ENCODE data around the gene TAC4. TPM values are rescaled to one million over a fixed set of nuclear protein-coding genes. Genes with fewer than 3 reads are reported as not detected.

TAC4 gene
- total RNA-seq, 1 experiment from 2014 or later, result not detected

- Mint-ChIP-seq H3K27me3 (ENCODE audit: low read depth) (peaks cover 42% of the 10 kb centered on the region), H3K9me3 (no peaks in the 10 kb centered on the region), H3K4me3 (no peak overlapping the region), H3K4me1 (peaks cover 20 to 37% of the 10 kb centered on the region in 2 experiments), H3K36me3 (ENCODE audit: insufficient read depth in 1 of 3, low read depth in 3 of 3) (no peaks in the 10 kb centered on the region), H3K27ac (no peak overlapping the region)
- TF ChIP-seq CTCF (conservative IDR thresholded peaks at IDR 0.05), result no peak
- Histone ChIP-seq H4K8ac (replicated peaks; ENCODE audit: insufficient read length, low read depth, low read length) (no peak overlapping the region), H3K56ac (ENCODE audit: insufficient read length, low read depth, low read length) (no peak overlapping the region), H3K14ac (ENCODE audit: insufficient read depth, low read length) (no peak overlapping the region), H3K79me1 (ENCODE audit: insufficient read depth, low read depth, low read length, poor library complexity, severe bottlenecking) (no peaks in the 10 kb centered on the region), H3K9me3 (ENCODE audit: control insufficient read depth, low read depth, low read length) (no peaks in the 10 kb centered on the region), H3T11ph (ENCODE audit: low read length) (no peak overlapping the region), H3K9ac (ENCODE audit: extremely low read depth, insufficient read length, low read length) (no peak overlapping the region), H2BK120ac (ENCODE audit: low read depth, low read length, poor library complexity, severe bottlenecking) (no peak overlapping the region), H2BK12ac (ENCODE audit: insufficient read length, low read depth, low read length) (no peak overlapping the region), H3K23me2 (ENCODE audit: insufficient read length, low read depth, low read length, poor library complexity, severe bottlenecking) (no peaks in the 10 kb centered on the region), H2AFZ (ENCODE audit: low read length) (no peak overlapping the region), H2BK15ac (ENCODE audit: low read depth, low read length) (no peak overlapping the region), H3K79me2 (ENCODE audit: insufficient read depth, low read length) (no peaks in the 10 kb centered on the region), H2BK20ac (ENCODE audit: low read depth, low read length, poor library complexity, severe bottlenecking) (no peak overlapping the region), H3K4ac (ENCODE audit: low read depth, low read length) (no peak overlapping the region), H4K91ac (ENCODE audit: insufficient read length, low read depth, low read length) (no peak overlapping the region), H4K5ac (ENCODE audit: insufficient read length, low read depth, low read length) (no peak overlapping the region), H3K23ac (ENCODE audit: insufficient read length, low read depth, low read length) (no peak overlapping the region), H3K18ac (ENCODE audit: insufficient read length, low read depth, low read length) (no peak overlapping the region), H4K20me1 (ENCODE audit: control insufficient read depth, insufficient read depth, insufficient read length) (no peaks in the 10 kb centered on the region), H3K4me1 (ENCODE audit: insufficient read depth, low read length) (peaks cover 1% of the 10 kb centered on the region; the same call in 1 of the 2 replicates), H2AK5ac (ENCODE audit: insufficient read length, low read length) (no peak overlapping the region), H2BK5ac (ENCODE audit: insufficient read length, low read length) (no peak overlapping the region), H3K27me3 (ENCODE audit: insufficient read depth, low read length) (peaks cover 9% of the 10 kb centered on the region; the same call in 1 of the 2 replicates), H3K27ac (ENCODE audit: insufficient read length, low read depth, low read length) (no peak overlapping the region), H3K4me2 (ENCODE audit: insufficient read depth, insufficient read length, low read length) (no peak overlapping the region)
- WGBS (ENCODE audit: extremely low coverage, insufficient read length, low lambda C conversion rate), result no CpG with 5 or more reads among the region's 23 CpGs
- no peak for DNase-seq
Measured at GRCh38 chr17:49890852-49891251, 43.0 kb upstream of the TAC4 start.
